WERI-Rb-1 (cell line): ENCODE measurements around the gene TOMM34.

Source experiments
- DNase-seq: peaks from one replicate; pipeline ENCODE4 v3.0.0-alpha.2; 2020
- H3K27ac ChIP-seq: fragments of 250-450 bp; sonication (Bioruptor Pico); 2 replicates; pipeline ENCODE4 v1.5.1; 2020; ENCODE audit warnings: mild to moderate bottlenecking, moderate library complexity
- H3K27me3 ChIP-seq: fragments of 250-450 bp; sonication (Bioruptor Pico); 2 replicates; pipeline ENCODE4 v1.5.1; 2021; ENCODE audit warnings: mild to moderate bottlenecking, low read depth, moderate library complexity; ENCODE audit not compliant: insufficient read depth, severe bottlenecking
- H3K36me3 ChIP-seq: fragments of 250-450 bp; sonication (Bioruptor Pico); 2 replicates; pipeline ENCODE4 v1.5.1; 2020; ENCODE audit warnings: mild to moderate bottlenecking, moderate library complexity
- H3K4me3 ChIP-seq: 2 replicates; pipeline ENCODE4 v1.5.1; 2011; ENCODE audit warnings: low read depth, mild to moderate bottlenecking, control low read depth, low read length
- H3K9me3 ChIP-seq: fragments of 250-450 bp; sonication (Bioruptor Pico); 2 replicates; pipeline ENCODE4 v1.5.1; 2021; ENCODE audit warnings: mild to moderate bottlenecking, moderate library complexity; ENCODE audit not compliant: severe bottlenecking
- TF ChIP-seq, protein P1 (sequence below): IDR thresholded peaks from 2 replicates; pipeline ENCODE4 v1.5.1; 2011; ENCODE audit warnings: low read depth, mild to moderate bottlenecking, control low read depth, inconsistent platforms, low read length

Gene TOMM34

DNA sequence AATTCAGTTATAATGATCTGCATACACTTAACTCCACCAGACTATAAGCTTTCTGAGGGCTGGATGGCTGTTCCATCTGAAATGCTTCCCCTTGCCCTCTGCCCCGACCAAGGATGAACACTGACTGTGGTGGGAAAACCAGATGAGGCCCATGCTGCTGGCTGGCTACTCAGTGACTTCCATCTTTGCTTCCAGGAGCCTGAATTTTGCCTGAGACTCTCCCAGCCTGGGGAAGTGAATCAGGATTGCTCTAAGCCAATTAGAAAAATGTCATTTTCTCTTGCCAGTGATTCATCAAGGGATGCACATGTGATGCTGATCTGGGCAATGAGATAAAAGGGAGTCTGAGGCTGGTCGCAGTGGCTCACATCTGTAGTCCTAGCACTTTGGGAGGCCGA, 1.7 kb upstream of the TOMM34 start:
- Histone ChIP-seq H3K9me3 (no peaks in the 10 kb centered on the region), H3K36me3 (peaks cover 6% of the 10 kb centered on the region), H3K27me3 (no peaks in the 10 kb centered on the region), H3K27ac (no peak overlapping the region), H3K4me3 (no peak overlapping the region)
- DNase-seq: no peak
- TF ChIP-seq, protein P1, sequence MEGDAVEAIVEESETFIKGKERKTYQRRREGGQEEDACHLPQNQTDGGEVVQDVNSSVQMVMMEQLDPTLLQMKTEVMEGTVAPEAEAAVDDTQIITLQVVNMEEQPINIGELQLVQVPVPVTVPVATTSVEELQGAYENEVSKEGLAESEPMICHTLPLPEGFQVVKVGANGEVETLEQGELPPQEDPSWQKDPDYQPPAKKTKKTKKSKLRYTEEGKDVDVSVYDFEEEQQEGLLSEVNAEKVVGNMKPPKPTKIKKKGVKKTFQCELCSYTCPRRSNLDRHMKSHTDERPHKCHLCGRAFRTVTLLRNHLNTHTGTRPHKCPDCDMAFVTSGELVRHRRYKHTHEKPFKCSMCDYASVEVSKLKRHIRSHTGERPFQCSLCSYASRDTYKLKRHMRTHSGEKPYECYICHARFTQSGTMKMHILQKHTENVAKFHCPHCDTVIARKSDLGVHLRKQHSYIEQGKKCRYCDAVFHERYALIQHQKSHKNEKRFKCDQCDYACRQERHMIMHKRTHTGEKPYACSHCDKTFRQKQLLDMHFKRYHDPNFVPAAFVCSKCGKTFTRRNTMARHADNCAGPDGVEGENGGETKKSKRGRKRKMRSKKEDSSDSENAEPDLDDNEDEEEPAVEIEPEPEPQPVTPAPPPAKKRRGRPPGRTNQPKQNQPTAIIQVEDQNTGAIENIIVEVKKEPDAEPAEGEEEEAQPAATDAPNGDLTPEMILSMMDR: no peak

DNA sequence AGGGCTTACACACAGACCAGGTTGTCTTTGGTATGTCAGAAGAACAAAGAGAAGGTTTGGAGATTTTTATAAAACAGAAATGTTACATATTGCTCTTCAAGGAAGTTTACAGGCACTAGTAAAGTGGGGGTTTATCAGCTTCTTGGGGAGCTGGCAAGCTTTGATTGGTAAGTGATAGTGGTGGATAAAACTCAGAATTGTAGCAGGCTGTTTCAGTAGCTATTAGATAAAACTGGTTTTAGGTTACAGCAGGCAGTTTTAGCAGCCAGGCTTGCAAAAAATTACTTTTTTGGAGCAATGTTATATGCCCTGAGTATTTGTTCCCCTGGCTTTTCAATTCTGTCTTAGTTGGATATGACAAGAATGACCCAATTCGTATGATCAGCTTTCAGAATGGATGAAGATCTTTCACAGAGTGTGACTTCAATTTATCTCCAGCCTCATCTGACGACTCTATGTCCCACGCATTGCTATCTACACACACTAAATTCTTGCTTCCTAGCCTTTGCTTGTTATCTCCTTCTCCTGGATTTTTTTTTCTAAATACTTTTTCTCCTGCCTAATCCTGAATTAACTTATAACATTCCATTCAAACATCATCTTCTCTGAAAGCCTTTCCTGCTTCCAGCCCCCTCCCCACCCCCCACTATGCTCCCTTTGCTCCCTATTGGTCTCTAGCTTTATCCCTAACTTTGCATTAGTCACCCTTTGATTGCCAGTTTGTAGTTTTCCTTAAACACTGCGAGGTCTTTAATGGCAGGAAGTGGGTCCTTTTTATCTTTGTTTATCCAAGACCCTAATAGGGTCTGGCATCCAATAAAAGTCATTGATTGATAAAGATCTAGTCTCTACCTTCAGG, 1.0 kb upstream of the TOMM34 start:
- H3K4me3 ChIP-seq: no peak overlapping the region
- TF ChIP-seq, protein P1: no peak
- peaks cover 10% of the 10 kb centered on the region for H3K36me3 ChIP-seq
- H3K27me3 ChIP-seq: no peaks in the 10 kb centered on the region
- no peak for DNase-seq
- H3K9me3 ChIP-seq: no peaks in the 10 kb centered on the region
- no peak overlapping the region; the same call in 1 of the 2 replicates for H3K27ac ChIP-seq

DNA sequence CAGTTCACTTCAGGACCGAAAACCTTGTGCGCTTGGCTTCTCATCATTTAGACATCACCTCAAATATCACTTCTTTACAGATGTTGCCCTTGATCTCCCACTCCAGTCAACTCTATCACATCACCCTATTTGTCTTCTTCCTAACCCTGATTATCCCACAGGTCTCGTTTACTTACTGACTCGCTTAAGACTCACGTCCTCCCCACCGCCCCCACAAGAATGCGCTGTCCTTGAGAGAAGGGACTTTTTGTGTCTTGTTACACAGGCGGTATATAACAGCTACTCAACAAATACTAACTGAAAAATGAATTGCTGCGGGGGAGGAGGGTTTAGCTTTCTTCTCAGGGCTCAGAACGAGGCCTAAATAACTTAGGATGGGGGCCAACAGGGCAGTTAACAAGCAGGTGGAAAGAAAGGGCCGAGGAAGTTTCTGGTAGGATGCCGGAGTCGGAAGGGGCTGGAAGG, 527 bp downstream of the TOMM34 start:
- Histone ChIP-seq H3K9me3 (no peaks in the 10 kb centered on the region), H3K27me3 (no peaks in the 10 kb centered on the region), H3K36me3 (peaks cover 26% of the 10 kb centered on the region), H3K27ac (peak overlapping the region; percentile 70), H3K4me3 (peak overlapping the region; percentile 54)
- TF ChIP-seq, protein P1: no peak
- DNase-seq: peak; percentile 22

DNA sequence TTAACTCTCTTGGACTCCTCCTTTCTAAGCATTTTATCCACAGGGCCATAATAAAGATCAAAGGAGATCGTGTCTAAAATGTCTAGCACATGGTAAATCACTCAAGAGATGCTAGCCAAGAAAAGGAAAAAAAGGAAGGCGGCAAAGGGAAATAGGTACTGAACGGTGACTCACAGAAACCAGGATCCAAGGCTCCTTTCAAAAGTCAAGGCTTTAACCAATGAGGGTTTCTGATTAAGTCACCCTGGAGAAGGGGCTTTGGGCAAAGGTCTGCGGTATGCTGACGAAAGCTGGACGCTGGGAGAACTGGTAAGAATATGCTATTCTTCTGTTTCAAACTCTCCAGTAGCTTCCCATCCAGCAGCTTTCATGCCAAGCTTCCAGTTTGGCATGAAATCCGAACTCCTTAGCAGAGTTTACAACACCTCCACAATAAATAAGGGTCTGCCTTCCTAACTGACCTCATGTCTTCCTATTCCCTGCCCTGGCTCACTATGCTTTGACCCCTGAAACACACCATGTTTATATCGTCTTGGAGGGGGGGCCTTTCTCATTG, 1.0 kb downstream of the TOMM34 start:
- no peak overlapping the region for H3K27ac ChIP-seq
- TF ChIP-seq, protein P1: no peak
- no peaks in the 10 kb centered on the region for H3K9me3 ChIP-seq
- peaks cover 31% of the 10 kb centered on the region for H3K36me3 ChIP-seq
- DNase-seq: no peak
- H3K4me3 ChIP-seq: peak overlapping the region; percentile 54
- H3K27me3 ChIP-seq: no peaks in the 10 kb centered on the region

DNA sequence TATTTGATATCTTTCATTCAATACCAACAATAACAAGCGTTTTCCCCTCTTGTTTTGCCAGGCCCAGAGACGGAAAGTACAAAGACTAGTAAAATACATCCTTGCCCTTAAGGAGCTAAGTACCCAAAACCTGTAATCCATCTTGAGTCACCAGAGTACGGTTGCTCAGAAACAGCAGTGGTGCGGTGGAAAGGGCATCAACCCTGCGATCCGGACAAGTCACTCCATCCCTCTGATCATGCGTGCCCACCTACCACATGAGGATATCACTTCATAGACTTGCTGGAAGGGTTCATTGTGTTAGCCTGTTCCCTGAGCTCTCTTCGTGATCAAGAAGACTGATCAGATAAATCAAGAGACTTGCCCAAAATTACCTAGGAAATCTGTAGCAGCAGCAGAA, 1.9 kb downstream of the TOMM34 start:
- TF ChIP-seq, protein P1: no peak
- Histone ChIP-seq H3K36me3 (peaks cover 39% of the 10 kb centered on the region), H3K4me3 (no peak overlapping the region), H3K9me3 (no peaks in the 10 kb centered on the region), H3K27me3 (no peaks in the 10 kb centered on the region), H3K27ac (no peak overlapping the region)
- DNase-seq: no peak
